ENCODE data around the gene RASAL3.
A peak's percentile ranks its signal among the peaks of the same experiment; 100 is the strongest.

The RASAL3 gene

DNA sequence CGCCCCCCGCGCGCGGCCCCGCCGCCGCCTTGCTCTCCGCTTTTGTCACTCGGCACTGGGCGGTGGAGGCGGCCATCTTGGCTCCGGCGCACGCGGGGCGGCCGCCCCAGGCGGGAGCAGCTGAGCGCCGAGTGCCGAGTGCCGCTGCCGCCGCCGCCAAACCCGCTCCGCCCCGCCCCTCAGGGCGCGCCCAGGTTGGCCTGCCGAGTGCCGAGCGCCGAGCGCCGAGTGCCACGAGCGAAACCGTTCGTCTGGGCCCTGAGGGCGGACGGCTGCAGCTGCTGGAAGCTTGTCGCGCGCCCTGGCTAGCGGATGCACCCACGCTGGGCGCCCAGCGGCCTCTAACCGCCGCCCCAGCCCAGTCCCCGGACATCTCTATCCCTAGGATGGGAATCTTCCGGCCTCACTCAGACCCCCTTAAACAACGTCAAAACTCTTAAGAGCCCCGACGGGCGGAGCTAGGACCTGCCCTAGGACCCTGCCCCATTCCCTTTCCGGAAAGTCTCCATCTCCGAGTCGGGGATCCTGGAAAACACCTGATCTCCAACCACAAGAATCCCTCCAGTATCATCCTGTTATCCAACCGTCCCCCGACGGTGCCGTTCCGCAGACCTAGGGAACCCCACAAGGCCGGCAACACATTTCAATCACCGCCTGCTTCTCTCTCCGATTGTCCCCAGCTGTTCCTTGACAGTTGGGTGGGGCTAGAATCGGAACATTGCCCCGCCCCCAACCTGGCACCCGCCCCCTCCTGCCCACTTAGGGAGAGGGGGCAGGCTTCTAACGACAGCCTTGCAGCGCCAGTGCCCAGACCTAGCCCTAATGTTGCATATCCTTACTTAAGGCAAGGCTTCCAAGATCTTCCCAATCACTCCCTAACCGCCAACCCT, 31.5 kb downstream of the RASAL3 start:
- no peaks in the 10 kb centered on the region for H3K9me3 ChIP-seq (ENCODE audit: control insufficient read depth, low read length)
- H3K27me3 ChIP-seq (ENCODE audit: control insufficient read depth, insufficient read depth, low read length, poor library complexity, severe bottlenecking) = no peaks in the 10 kb centered on the region
- H3K36me3 ChIP-seq (ENCODE audit: control insufficient read depth, insufficient read depth, low read length) = no peaks in the 10 kb centered on the region
- H3K4me3 ChIP-seq (ENCODE audit: insufficient read depth, low read depth, low read length) = peak overlapping the region; percentile 63
- 0% methylated on average over 75 of the region's 75 CpGs for WGBS, 2 experiments
- H3K27ac ChIP-seq (ENCODE audit: insufficient read depth, low read depth, low read length, poor library complexity, severe bottlenecking) = peak overlapping the region; percentile 58
- peaks cover 10% of the 10 kb centered on the region for H3K4me1 ChIP-seq (ENCODE audit: control insufficient read depth, insufficient read depth, low read length)

DNA sequence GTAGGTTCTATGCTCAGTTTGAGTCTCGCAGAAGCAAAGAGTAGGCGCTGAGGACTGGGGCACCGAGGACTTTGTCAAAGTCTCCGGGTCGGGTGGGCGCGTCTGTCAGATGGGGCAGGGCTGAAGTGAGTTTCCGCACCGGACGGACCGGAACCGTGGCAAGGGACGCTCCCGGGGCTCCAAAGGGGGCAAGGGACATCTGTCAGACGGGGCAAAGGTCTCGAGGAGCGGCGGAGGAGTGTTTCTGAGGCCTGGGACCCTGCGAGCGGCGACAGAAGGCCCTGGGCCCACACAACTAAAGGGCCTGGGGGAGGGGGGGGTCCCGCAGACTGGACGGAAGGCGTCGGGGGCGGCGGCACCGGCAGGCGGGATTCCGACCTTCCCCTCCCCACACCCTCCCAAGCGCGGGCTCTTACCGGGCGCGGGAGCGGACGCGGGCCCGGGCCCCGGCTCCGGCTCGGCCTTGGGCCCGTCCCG, 32.3 kb downstream of the RASAL3 start:
- H3K36me3 ChIP-seq (ENCODE audit: control insufficient read depth, insufficient read depth, low read length) = peaks cover 4% of the 10 kb centered on the region
- H3K4me3 ChIP-seq (ENCODE audit: insufficient read depth, low read depth, low read length) = peak overlapping the region; percentile 77
- no peaks in the 10 kb centered on the region for H3K9me3 ChIP-seq (ENCODE audit: control insufficient read depth, low read length)
- H3K27me3 ChIP-seq (ENCODE audit: control insufficient read depth, insufficient read depth, low read length, poor library complexity, severe bottlenecking) = no peaks in the 10 kb centered on the region
- no peak overlapping the region for H3K27ac ChIP-seq (ENCODE audit: insufficient read depth, low read depth, low read length, poor library complexity, severe bottlenecking)
- 1% methylated on average over 44 of the region's 44 CpGs for WGBS, 2 experiments
- H3K4me1 ChIP-seq (ENCODE audit: control insufficient read depth, insufficient read depth, low read length) = peaks cover 10% of the 10 kb centered on the region

DNA sequence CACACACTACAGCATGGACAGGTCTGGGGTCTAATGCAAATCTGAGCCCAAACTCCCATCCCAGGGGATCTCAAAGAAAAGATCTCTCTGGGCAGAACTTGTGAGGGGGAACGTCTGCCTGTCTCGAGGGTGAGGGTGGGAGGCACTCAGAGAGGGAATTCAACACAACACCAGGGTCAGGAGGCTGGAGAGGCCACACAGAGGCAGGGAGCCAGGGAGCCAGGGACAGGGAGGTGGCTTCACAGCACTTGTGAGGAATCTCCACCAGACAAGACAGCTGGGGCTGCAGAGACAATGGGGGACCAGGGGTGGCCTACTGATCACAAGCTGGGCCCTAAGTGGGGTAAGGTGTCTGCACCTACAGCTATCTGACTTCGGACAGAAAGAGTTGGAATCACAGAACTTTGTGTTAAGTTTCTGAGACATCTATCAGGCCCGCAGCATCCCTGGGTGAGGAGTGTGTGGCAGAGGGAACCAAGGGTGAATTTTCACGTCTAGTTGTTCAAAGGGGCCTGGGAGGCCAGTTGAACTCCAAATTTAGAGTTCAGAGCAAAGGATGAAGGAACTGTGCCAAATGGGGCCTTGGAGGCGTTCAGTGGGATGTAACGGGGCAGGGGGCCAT, 32.8 kb downstream of the RASAL3 start:
- Histone ChIP-seq H3K9me3 (ENCODE audit: control insufficient read depth, low read length) (no peaks in the 10 kb centered on the region), H3K27ac (ENCODE audit: insufficient read depth, low read depth, low read length, poor library complexity, severe bottlenecking) (no peak overlapping the region), H3K27me3 (ENCODE audit: control insufficient read depth, insufficient read depth, low read length, poor library complexity, severe bottlenecking) (no peaks in the 10 kb centered on the region), H3K36me3 (ENCODE audit: control insufficient read depth, insufficient read depth, low read length) (peaks cover 9% of the 10 kb centered on the region), H3K4me1 (ENCODE audit: control insufficient read depth, insufficient read depth, low read length) (peaks cover 10% of the 10 kb centered on the region), H3K4me3 (ENCODE audit: insufficient read depth, low read depth, low read length) (peak overlapping the region; percentile 77)
- 41% methylated on average over 7 of the region's 7 CpGs for WGBS, 2 experiments

DNA sequence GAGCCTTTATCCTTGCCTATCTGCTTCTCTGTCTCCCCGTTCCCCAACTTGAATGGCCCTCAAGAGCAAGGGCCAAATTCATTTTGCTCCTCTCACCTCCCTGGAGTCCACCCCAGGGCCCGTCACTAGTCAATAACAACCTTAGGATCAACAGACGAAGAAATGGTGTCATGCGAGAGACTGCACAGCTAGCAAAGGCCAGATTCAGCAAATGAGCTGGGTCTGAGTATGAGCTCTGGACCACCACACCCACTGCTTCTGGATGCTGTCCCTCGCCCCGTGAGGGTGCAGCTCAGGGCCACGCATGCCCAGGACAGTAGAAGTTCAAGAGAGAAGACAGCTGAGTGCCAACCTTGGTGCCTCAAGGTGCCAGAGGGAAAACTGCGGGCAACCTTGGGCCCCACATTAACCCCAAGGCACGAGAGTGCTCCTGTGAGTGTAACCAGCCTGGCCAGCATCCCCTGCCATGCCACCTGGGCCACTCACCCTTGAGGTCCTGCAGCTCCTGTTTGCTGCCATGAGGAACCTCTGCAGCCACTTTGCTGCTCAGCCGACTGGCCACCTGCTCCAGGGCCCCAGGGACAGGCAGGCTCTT, 33.7 kb downstream of the RASAL3 start:
- H3K4me3 ChIP-seq (ENCODE audit: insufficient read depth, low read depth, low read length) = no peak overlapping the region
- no peaks in the 10 kb centered on the region for H3K9me3 ChIP-seq (ENCODE audit: control insufficient read depth, low read length)
- H3K27ac ChIP-seq (ENCODE audit: insufficient read depth, low read depth, low read length, poor library complexity, severe bottlenecking) = no peak overlapping the region
- H3K4me1 ChIP-seq (ENCODE audit: control insufficient read depth, insufficient read depth, low read length) = peaks cover 10% of the 10 kb centered on the region
- WGBS, 2 experiments = 91 to 94% methylated on average over 10 of the region's 10 CpGs
- H3K27me3 ChIP-seq (ENCODE audit: control insufficient read depth, insufficient read depth, low read length, poor library complexity, severe bottlenecking) = no peaks in the 10 kb centered on the region
- H3K36me3 ChIP-seq (ENCODE audit: control insufficient read depth, insufficient read depth, low read length) = peaks cover 15% of the 10 kb centered on the region

DNA sequence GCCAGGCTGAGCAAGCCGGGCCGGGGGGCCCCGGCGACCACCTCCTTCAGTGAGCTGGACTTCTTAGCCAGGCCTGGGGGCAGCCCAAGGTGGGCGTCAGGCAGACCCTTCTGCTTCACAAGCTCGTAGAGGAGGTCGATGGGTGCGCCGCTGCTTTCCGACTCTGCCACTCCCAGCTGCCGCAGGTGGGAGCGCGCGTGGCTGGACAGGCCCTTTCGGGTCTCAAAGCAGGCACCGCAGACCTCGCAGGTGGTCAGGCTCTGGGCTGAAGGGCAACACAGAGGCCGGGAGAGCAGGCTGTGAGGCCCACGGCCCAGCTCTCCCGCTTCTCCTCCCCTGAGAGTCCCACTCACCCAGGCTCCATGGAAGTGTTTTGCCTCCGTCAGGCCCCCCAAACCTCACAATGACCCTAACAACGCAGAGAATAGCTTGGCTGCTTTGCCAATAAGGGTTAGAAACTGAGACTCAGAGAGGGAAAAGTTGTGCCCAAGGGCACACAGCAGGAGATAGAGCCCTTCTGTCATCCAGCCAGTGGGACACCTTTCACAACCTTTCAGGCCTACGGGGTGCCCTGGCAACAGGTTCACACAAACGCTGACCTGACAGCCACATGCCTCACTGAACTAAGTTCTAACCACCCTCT, 34.4 kb downstream of the RASAL3 start:
- no peak overlapping the region for H3K4me3 ChIP-seq (ENCODE audit: insufficient read depth, low read depth, low read length)
- H3K4me1 ChIP-seq (ENCODE audit: control insufficient read depth, insufficient read depth, low read length) = peaks cover 10% of the 10 kb centered on the region
- WGBS, 2 experiments = 89 to 91% methylated on average over 24 of the region's 24 CpGs
- no peaks in the 10 kb centered on the region for H3K27me3 ChIP-seq (ENCODE audit: control insufficient read depth, insufficient read depth, low read length, poor library complexity, severe bottlenecking)
- peaks cover 15% of the 10 kb centered on the region for H3K36me3 ChIP-seq (ENCODE audit: control insufficient read depth, insufficient read depth, low read length)
- H3K9me3 ChIP-seq (ENCODE audit: control insufficient read depth, low read length) = no peaks in the 10 kb centered on the region
- no peak overlapping the region for H3K27ac ChIP-seq (ENCODE audit: insufficient read depth, low read depth, low read length, poor library complexity, severe bottlenecking)

DNA sequence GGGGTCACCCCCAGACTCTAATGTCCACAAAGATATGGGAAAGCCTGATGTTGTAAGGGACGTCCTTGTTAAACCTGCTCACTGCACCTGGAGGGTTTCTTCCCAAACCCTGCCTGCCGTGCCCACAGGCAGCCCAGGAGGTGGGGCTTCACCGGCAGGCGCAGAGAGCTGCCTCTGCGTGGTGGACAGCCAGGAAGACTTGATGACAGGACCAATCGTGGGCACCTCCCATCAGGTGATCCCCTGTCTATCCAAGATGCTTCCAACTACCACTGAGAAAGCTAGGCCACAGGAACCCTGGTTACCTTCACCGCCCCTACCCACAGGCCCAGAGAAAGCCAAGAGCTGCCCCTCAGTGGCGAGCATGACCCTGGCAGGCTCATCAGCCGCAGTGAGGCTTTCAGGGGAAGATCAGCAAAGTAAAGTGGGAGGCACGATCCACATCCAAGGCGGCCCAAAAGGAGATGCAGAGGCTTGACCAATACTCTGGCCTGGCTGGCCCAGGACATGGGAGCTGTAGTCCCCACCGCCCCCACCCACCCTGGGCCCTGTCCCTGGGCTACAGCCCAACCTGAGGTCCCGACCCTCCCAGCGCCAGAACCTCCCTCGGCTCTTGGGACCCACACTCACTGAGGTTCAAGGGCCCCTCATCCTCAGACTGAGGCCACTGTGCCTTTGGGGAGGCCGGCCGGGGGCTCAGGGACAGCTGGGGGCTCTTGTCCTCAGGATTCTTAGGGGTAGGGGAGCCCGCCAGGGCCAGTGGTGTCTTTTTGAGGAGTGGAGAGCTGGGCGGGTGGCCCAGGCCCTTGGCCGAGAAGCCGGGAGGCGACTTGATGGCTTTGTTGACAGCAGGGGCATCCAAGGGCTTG, 35.2 kb downstream of the RASAL3 start:
- Histone ChIP-seq H3K9me3 (ENCODE audit: control insufficient read depth, low read length) (no peaks in the 10 kb centered on the region), H3K27ac (ENCODE audit: insufficient read depth, low read depth, low read length, poor library complexity, severe bottlenecking) (no peak overlapping the region), H3K4me3 (ENCODE audit: insufficient read depth, low read depth, low read length) (no peak overlapping the region), H3K27me3 (ENCODE audit: control insufficient read depth, insufficient read depth, low read length, poor library complexity, severe bottlenecking) (no peaks in the 10 kb centered on the region), H3K4me1 (ENCODE audit: control insufficient read depth, insufficient read depth, low read length) (peaks cover 10% of the 10 kb centered on the region), H3K36me3 (ENCODE audit: control insufficient read depth, insufficient read depth, low read length) (peaks cover 22% of the 10 kb centered on the region)
- 94% methylated on average over 22 of the region's 22 CpGs for WGBS, 2 experiments

DNA sequence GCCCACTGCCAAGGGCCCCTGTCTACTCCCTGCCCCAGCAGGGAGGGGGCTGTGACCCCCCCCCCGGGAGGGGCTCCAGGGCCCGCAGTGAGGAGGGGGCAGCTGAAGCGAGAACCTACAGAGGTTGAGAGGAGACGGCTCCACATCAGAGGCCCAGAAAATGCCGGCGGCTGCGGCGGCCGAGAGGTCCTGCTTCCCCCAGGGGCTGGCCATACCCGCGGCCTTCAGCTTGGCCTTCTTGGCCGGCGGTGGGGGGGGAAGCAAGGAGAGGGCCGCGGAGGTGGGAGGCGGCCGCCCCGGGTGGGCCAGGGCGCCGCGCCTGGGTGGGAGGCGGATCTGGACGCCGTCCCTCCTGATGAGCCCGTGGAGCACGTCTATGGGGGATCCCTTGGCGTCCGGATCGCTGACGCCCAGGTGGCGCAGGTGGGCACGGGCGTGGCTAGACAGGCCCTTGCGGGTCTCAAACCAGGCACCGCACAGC, 36.3 kb downstream of the RASAL3 start:
- Histone ChIP-seq H3K36me3 (ENCODE audit: control insufficient read depth, insufficient read depth, low read length) (peaks cover 33% of the 10 kb centered on the region), H3K9me3 (ENCODE audit: control insufficient read depth, low read length) (no peaks in the 10 kb centered on the region), H3K4me3 (ENCODE audit: insufficient read depth, low read depth, low read length) (no peak overlapping the region), H3K27ac (ENCODE audit: insufficient read depth, low read depth, low read length, poor library complexity, severe bottlenecking) (no peak overlapping the region), H3K27me3 (ENCODE audit: control insufficient read depth, insufficient read depth, low read length, poor library complexity, severe bottlenecking) (no peaks in the 10 kb centered on the region), H3K4me1 (ENCODE audit: control insufficient read depth, insufficient read depth, low read length) (peaks cover 10% of the 10 kb centered on the region)
- WGBS, 2 experiments = 97% methylated on average over 35 of the region's 35 CpGs

DNA sequence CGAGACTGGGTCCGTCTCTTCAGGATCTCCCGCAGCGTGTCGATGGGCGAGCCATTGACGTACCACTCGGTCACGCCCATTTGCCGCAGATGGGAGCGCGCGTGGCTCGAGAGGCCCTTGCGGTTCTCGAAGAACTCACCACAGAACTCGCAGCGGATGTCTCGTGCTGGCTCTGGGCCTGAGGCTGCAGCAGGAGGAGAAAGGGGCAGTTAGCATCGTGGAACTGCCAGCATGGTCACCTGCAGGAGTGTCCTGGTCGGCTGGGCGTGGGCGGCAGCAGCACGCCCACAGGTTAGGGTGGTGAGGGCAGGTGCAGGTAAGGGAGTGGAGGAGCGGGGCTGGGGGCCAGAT, 37.0 kb downstream of the RASAL3 start:
- peaks cover 40% of the 10 kb centered on the region for H3K36me3 ChIP-seq (ENCODE audit: control insufficient read depth, insufficient read depth, low read length)
- peaks cover 10% of the 10 kb centered on the region for H3K4me1 ChIP-seq (ENCODE audit: control insufficient read depth, insufficient read depth, low read length)
- no peaks in the 10 kb centered on the region for H3K27me3 ChIP-seq (ENCODE audit: control insufficient read depth, insufficient read depth, low read length, poor library complexity, severe bottlenecking)
- H3K4me3 ChIP-seq (ENCODE audit: insufficient read depth, low read depth, low read length) = no peak overlapping the region
- WGBS, 2 experiments = 96 to 97% methylated on average over 25 of the region's 25 CpGs
- no peak overlapping the region for H3K27ac ChIP-seq (ENCODE audit: insufficient read depth, low read depth, low read length, poor library complexity, severe bottlenecking)
- H3K9me3 ChIP-seq (ENCODE audit: control insufficient read depth, low read length) = no peaks in the 10 kb centered on the region

DNA sequence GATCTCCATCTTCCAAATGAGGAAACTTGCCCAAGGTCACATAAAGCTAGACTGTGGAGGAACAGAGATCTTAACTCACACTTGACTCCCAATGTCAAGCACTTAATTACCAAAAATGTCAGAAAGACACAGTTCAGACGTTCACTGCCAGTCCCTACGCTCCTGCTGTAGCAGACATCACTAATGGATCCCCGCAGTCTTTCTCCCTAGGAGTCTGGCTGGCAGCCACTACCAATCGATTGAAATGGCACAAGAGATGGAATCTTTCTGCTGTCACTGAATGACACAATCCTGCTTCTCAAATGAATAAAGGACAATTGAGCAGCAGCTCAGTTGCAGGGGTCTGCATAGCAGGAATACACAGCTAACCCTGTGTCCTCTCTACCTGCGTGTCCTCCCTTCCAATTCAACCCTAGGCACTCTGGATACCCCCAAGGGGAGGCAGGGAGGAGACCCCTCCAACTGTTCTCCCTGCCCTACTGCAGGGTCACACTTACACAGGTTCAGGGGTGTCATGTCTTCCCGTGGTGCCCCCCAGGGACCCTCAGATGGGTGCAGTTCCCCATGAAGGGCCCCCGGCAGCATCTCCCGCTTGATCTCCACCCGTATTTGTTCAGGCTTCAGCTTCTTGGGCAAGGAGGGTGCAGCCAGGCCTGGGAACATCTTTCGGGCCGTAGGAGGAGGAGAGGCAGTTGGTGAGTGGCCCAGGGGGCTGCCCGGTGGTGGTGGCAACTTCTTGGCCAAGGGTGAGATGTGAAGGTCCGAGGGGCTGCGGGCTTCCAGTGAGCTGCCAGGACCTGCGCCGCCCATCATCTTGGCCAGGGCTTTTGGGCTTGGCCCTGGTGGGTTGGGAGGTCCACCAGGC, 37.6 kb downstream of the RASAL3 start:
- WGBS, 2 experiments = 94% methylated on average over 16 of the region's 16 CpGs
- Histone ChIP-seq H3K4me1 (ENCODE audit: control insufficient read depth, insufficient read depth, low read length) (peaks cover 10% of the 10 kb centered on the region), H3K4me3 (ENCODE audit: insufficient read depth, low read depth, low read length) (no peak overlapping the region), H3K36me3 (ENCODE audit: control insufficient read depth, insufficient read depth, low read length) (peaks cover 41% of the 10 kb centered on the region), H3K9me3 (ENCODE audit: control insufficient read depth, low read length) (no peaks in the 10 kb centered on the region), H3K27me3 (ENCODE audit: control insufficient read depth, insufficient read depth, low read length, poor library complexity, severe bottlenecking) (no peaks in the 10 kb centered on the region), H3K27ac (ENCODE audit: insufficient read depth, low read depth, low read length, poor library complexity, severe bottlenecking) (no peak overlapping the region)

All from ectodermal cell (in vitro differentiated cells).